Activated T-cell treated with anti-CD3 and anti-CD28 coated beads for 4 hours (primary cell): ENCODE results near the gene IRX2.

ENCODE experiments used
- DNase-seq: peaks from one replicate; pipeline ENCODE4 v3.0.0-alpha.2; 2020

The IRX2 gene

DNA sequence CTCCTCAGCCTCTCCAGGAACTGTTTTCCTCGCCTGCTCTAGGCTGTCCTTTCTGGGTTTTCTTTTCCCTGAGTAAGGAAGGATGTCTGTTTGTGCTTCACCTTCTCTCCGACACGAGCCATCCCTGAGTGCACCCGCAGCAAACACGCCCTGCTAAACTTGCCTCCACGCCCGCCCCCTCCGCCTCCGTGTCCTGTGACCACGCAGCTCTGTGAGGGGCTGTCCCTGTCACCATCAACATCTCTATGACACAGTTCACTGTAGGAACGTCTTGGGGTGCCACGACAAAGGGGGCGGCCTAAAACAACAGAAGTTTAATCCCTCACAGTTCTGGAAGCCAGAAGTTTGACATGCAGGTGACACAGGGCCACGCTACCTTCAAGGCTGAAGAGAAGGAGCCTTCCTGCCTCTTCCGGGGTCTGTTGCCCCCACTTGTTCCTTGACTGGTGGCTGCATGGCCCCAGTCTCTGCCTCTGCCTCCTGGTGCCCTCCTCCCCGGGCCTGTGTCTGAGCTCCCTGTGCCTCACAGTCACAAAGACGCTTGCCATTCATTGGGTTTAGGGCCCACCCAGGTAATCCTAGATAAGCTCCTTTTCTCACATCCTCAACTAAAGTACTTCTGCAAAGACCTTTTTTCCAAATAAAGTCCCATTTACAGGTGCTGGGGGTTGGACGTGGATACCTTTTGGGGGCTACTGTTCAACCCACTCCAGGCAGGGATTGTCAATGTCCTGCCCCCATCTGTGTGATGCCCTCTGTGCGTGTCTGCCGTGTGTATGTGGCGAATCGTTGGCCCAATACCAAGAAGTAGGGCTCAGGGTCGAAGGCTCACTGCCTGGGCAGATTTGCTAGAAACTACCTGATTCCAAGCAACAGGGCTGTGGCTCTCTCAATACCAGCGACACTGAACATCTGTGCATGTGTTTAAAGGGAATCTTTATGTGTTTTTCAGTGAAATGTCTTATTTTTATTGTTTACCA, 39.7 kb downstream of the IRX2 start:
- no peak for DNase-seq

- DNase-seq: no peak
These were observed 40.6 kb downstream of the IRX2 start for GRCh38 chr5:2710910-2711309.

DNA sequence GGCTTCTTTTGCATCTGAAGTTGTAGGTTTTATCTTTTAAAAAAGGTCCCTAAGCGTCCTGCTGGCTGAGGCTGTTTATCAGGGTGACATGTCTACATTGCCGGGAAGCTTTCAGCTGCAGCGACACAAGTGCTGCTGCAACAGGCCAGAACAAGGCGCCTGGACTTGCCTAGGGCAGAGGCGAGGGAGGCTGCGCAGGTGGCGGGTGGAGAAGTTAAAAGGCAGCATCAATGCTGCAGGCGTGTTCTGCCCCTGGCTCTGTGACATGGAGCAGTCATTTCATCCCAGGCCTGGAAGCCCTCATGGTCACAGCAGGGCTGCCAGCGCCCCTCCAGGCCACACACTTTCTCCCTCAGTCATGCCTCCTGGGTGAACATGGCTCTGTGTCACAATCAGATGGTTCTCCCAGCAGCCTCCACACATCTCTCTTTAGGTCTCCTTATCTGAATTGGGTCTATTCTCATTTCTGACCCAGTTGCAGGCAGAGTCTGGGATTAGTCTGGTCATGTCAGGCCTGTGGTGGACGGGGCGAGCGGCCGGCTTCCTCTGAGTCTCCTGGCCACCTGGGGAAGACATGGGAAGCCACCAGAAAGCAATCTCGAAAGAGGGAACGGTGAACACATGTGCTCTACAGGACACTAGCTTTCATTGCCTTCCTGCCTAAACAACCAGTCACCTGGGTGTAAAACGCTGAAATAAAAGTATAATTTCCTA, 41.3 kb downstream of the IRX2 start:
- DNase-seq: no peak

DNA sequence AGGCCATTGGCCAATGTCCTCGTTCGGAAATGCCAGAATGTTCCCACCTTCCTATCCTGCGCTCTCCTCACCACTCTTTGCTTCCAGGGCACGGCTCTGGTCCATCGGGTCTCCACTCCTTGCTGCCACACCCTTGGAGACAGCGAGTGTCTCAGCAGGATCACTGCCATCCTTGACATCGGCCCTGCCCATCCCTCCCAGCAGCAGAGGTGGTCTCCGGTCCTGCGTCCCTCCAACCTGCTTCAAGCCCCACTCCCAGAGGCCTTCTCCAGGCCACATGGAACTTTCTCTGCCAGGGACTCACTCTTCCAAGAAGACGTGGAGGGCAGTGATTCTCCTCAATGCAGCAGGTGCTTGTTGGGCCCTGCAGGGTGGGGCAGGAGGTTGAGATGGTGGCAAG, 42.7 kb downstream of the IRX2 start:
- no peak for DNase-seq

GRCh38 chr5:2708132-2708531, 43.3 kb downstream of the IRX2 start:
- DNase-seq: no peak

- DNase-seq: no peak
These were observed 45.6 kb downstream of the IRX2 start for GRCh38 chr5:2705861-2706260.

DNA sequence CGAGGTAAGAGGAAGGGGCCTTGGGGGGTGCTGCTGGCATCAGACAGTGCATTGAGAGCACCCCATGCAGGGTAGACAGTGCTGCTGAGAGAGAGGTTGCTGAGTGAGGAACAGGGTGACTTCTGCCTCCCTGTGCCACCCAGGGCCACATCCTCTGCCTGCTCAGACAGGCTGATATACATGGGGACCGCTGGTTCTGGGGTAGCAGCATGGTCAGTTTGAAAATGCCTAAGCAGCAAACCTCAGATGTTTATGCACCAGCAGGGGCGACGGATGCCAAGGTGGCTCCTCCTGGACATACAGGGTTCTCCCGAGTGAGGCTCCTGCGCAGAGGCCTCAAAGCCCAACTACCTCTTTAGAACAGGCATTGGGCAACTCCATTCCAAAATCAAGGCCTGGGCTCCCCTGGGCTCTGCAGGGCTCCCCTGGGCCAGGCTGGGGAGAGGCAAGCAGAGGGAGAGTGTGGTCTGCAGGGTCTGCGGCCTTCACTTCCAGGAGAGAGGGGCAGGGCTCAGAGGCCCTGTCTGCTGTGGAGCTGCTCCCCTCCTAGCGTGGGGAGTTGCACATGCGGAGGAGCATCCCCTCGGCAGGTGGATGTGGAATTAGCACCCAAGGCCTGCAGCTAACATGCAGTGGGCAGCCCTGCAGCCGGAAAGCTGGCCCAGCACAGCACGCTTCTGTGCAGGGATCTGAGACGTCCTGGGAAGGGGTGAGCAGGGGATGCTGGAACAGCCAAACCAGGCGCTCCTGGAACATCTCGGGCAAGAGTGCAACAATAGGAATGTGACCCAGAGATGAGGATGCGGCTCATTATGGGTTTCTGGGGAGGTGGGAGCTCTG, 46.5 kb downstream of the IRX2 start:
- no peak for DNase-seq

GRCh38 chr5:2704111-2704510, 47.4 kb downstream of the IRX2 start:
- DNase-seq: no peak

DNA sequence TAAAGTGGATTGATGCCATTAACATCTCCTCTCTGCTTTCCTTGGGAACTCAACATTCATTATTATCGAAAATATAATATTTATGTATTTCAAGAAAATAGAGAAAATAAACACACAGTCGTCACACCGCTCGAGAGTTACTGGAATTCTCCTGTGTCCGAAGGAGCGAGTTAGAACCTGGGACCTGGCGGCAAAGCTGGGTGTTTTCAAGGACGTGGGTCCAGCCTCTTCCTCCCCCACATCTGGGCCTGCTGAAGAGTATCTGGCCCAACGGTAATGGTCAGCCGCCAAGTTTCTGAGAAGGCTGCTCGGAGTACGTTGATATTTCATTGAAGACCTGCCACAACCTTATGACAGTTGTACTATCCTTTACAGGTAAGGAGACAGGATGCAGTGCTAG, 47.9 kb downstream of the IRX2 start:
- no peak for DNase-seq

- DNase-seq: no peak
These were observed 48.4 kb downstream of the IRX2 start for GRCh38 chr5:2703041-2703440.

DNA sequence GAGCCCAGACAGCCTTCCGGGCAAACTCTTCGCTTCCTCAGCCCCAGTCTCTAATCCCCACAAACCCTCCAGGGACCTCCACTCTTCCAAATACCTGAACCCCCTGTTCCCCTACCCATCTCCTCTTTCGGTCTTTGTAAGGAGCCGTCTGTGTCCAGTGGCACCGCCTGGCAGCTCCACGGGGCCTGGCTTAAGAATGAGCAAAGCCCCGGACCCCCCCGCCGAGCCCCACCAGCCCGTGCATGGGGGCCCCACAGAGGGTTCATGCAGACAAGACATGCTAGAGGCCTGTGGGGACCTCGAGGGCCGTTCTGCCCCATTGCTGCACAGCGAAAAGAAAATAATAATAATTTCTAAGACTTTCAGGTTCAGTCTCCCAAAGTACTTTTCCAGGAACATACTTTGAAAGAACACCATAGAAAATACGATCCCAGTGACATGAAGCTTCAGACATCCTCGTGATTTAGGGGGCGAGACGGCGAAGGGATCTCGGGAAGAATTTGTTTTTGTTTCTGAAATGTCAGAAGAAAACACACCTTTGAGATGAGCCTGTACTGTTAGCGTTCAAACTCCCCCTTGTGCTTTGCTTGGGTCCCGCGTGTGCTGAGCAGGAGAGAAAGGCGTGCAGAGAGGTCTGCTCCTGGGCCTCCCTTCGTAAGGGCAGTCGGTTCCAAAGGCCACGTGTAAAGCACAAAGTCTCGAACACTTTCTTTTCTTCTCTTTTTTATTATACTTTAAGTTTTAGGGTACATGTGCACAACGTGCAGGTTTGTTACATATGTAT, 49.2 kb downstream of the IRX2 start:
- DNase-seq: no peak

DNA sequence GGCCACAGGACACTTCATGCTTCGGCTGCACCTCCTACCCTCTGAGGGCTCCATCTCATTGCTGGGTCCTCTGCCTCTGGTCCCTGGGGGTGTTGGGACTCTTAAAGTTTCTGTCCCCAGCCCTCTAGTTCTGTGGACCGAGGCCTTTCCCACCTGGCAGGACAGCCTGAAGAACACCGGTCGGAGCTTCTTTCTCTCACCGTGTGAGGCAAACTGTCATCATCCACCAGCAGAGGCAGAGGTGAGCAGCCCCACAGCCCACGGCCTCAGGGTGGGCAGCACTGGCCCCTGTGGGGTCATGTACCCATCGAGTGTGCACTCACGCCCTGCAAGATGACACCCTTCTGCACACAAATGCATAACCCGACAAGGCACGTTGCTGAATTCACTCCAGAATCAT, 49.9 kb downstream of the IRX2 start:
- DNase-seq: no peak

GRCh38 chr5:2700876-2701275, 50.6 kb downstream of the IRX2 start:
- no peak for DNase-seq

GRCh38 chr5:2699686-2700085, 51.8 kb downstream of the IRX2 start:
- DNase-seq: no peak

DNA sequence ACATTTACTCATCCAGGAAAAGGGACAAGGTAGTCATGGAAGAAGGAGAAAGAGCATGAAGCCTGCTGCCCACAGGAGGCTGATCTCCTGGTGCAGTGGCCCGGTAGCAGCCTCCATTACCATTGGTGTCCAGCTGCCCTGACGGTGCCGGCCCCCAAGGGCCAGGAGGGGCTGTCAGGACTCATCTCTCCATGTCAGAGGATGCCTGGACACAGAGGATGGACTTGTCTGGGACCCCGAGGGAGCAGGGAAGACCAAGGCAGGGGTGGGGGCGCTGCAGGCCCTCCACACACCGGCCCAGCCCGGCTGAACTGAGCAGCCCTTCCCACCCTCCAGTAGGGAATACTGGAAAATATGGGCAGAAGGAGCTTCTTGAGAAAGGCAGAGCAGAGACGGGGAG, 52.2 kb downstream of the IRX2 start:
- DNase-seq: no peak

DNA sequence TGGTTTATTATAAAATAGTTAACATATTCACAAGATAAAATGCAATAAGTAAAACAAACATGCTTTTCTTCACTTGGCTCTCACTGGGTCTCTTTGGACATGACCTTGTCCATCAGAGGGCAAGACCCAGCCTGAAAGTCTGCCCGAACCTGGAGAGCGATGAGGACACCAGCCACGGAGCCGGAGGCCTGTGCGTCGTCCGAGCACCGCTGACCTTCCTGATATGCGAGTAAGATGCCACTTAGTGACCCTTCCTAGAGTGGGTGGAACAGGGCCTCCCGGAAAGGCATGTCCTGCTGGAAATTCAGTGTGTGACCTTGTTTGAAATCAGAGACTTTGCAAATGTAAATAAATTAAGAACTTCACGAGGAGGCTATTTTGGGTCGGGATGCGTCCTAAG, 52.9 kb downstream of the IRX2 start:
- no peak for DNase-seq

DNA sequence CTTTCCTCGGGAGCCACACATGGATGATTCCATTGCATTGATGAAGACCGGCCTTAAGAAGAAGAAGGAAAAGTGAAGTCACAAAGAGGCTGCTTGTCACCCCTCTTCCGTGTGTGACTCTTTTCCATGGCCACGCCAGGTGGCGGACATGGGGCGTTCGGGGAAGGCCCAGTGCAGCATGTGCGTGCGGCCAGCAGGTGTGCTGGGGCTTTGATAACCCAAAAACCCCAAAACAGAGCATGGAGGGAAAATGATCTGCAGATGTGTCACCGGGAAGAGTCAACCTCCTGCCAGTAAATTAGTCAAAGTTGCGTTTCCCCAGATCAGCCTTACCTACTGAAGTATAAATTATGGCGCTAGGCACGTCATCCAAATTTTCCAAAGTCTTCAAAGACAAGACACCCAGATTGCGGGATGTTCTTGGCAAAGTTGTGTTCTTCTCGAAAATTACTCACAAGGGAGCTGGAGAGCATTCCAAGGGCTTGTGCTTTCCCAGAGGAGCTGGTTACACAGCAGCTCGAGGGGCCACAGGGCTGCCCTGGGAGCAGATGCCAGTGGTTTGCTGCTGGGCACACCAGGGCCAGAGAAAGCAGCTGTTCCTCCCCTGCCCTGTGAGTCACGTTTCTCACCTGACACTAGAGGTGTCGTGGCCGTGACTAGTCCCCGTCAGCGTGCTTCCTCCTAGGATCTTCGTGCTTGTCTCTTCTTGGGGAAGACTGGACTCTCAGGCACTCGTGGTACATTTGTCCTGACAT, 53.9 kb downstream of the IRX2 start:
- DNase-seq: no peak

- DNase-seq: no peak
These were observed 54.4 kb downstream of the IRX2 start for GRCh38 chr5:2697041-2697440.
